B cell (primary cell): Measurements from ENCODE around the gene FBXL16. TPM values are rescaled to one million over a fixed set of nuclear protein-coding genes. Genes with fewer than 3 reads are reported as not detected.

Source experiments
- ATAC-seq: fragments of 200-7000 bp; cut with Tn5 transposase; one replicate; pipeline ENCODE4 v1.10.0; 2021; ENCODE audit warnings: low read depth, mild to moderate bottlenecking, moderate number of reproducible peaks, moderate library complexity
- CTCF ChIA-PET: fragments of 350-600 bp; sonication (Branson Sonifier 250); formaldehyde crosslinking; loops from one replicate; lab custom pipeline; 2021; ENCODE audit warnings: antibody characterized with exemption, inconsistent platforms; lab: Charles Lee
- POLR2A ChIA-PET: fragments of 350-600 bp; sonication (Branson Sonifier 250); formaldehyde crosslinking; loops from one replicate; lab custom pipeline; 2021; ENCODE audit warnings: antibody characterized with exemption; lab: Charles Lee
- DNase-seq: peaks from one replicate; pipeline ENCODE4 v3.0.0; 2013
- H2AFZ ChIP-seq: 2 replicates; pipeline ENCODE4 v1.6.1; 2012; ENCODE audit warnings: mild to moderate bottlenecking, low read depth, low read length; ENCODE audit not compliant: insufficient read depth, poor library complexity, severe bottlenecking
- H3K27ac ChIP-seq, 2 donors: 1 replicate in 1 of 2; 2 replicates in 1 of 2; pipeline ENCODE4 v1.5.1; 2012 to 2013; ENCODE audit warnings: low read length in 2 of 2, mild to moderate bottlenecking in 2 of 2, moderate library complexity in 1 of 2
- H3K27me3 ChIP-seq, 4 experiments: fragments of 200-600 bp in 1 of 4; sonication (generic) in 1 of 4; replicated peaks in 1 of 4; 1 replicate in 2 of 4; 2 replicates in 2 of 4; pipeline versions ENCODE4 v1.6.1 to v1.7.0; 2013 to 2016; ENCODE audit warnings: low read length in 3 of 4, mild to moderate bottlenecking in 2 of 4, mixed read lengths in 1 of 4, moderate library complexity in 1 of 4; ENCODE audit not compliant: insufficient read depth in 4 of 4, control insufficient read depth in 3 of 4; ENCODE audit errors: control extremely low read depth in 1 of 4
- H3K36me3 ChIP-seq, 2 experiments: replicated peaks in 1 of 2; 1 replicate in 1 of 2; 2 replicates in 1 of 2; pipeline versions ENCODE4 v1.6.1 to v1.7.1; 2013; ENCODE audit warnings: low read length in 1 of 2; ENCODE audit not compliant: insufficient read depth in 2 of 2, control insufficient read depth in 1 of 2; ENCODE audit errors: control extremely low read depth in 1 of 2, extremely low read depth in 1 of 2
- H3K4me1 ChIP-seq, 2 donors: fragments of 200-600 bp in 1 of 2; sonication (generic) in 1 of 2; 1 replicate in 1 of 2; 2 replicates in 1 of 2; pipeline versions ENCODE4 v1.5.1 to v1.6.1; 2013 to 2017; ENCODE audit warnings: low read length in 2 of 2; ENCODE audit not compliant: control insufficient read depth in 2 of 2, insufficient read depth in 2 of 2
- H3K4me2 ChIP-seq: replicated peaks from 2 replicates; pipeline ENCODE3; 2012; ENCODE audit warnings: mild to moderate bottlenecking, low read depth, low read length; ENCODE audit not compliant: poor library complexity, severe bottlenecking
- H3K4me3 ChIP-seq, 5 experiments: fragments of 200-600 bp in 1 of 5; sonication (generic) in 1 of 5; 1 replicate in 3 of 5; 2 replicates in 2 of 5; pipeline versions ENCODE4 v1.5.1 to v1.7.0; 2011 to 2016; ENCODE audit warnings: low read length in 4 of 5, mild to moderate bottlenecking in 4 of 5, low read depth in 2 of 5, control low read depth in 1 of 5, moderate library complexity in 1 of 5; ENCODE audit not compliant: insufficient read depth in 1 of 5; ENCODE audit errors: control extremely low read depth in 1 of 5, extremely low read depth in 1 of 5
- H3K79me2 ChIP-seq: fragments of 200-600 bp; sonication (generic); one replicate; pipeline ENCODE4 v1.6.0; 2016; ENCODE audit warnings: low read length; ENCODE audit not compliant: control insufficient read depth, insufficient read depth
- H3K9ac ChIP-seq: fragments of 200-600 bp; sonication (generic); 2 replicates; pipeline ENCODE4 v1.6.1; 2017; ENCODE audit warnings: mild to moderate bottlenecking, low read length, moderate library complexity
- H3K9me3 ChIP-seq, 3 donors: one replicate each; pipeline versions ENCODE4 v1.6.1 to v1.7.1; 2013; ENCODE audit warnings: low read length in 2 of 3; ENCODE audit not compliant: control insufficient read depth in 2 of 3, insufficient read depth in 1 of 3; ENCODE audit errors: control extremely low read depth in 1 of 3
- H4K20me1 ChIP-seq: 2 replicates; pipeline ENCODE4 v1.6.0; 2012; ENCODE audit warnings: mild to moderate bottlenecking, low read length; ENCODE audit not compliant: insufficient read depth, control insufficient read depth, poor library complexity, severe bottlenecking
- H3K27ac Mint-ChIP-seq: one replicate; pipeline ENCODE4 v1.8.0; 2021; ENCODE audit warnings: mixed read lengths
- H3K27me3 Mint-ChIP-seq: one replicate; pipeline ENCODE4 v1.8.0; 2021; ENCODE audit warnings: mixed read lengths
- H3K4me1 Mint-ChIP-seq: one replicate; pipeline ENCODE4 v1.8.0; 2021; ENCODE audit warnings: mixed read lengths
- H3K4me3 Mint-ChIP-seq: one replicate; pipeline ENCODE4 v1.8.0; 2021; ENCODE audit warnings: mixed read lengths
- H3K9me3 Mint-ChIP-seq: one replicate; pipeline ENCODE4 v1.8.0; 2022; ENCODE audit warnings: mixed read lengths; ENCODE audit not compliant: insufficient read depth
- EZH2 ChIP-seq: IDR thresholded peaks from 2 replicates; pipeline ENCODE4 v1.6.1; 2012; ENCODE audit warnings: borderline replicate concordance, low read depth, mild to moderate bottlenecking, moderate library complexity, low read length; ENCODE audit not compliant: insufficient read depth, poor library complexity, severe bottlenecking
- WGBS: methylation state at CpG from one replicate; pipeline ENCODE4 v1.1.5; 2013; ENCODE audit warnings: missing lambda C conversion rate; ENCODE audit not compliant: insufficient coverage; 5-methylcytosine and 5-hydroxymethylcytosine counted together
- intact Hi-C: fragments of 100-400 bp; cut with micrococcal nuclease; formaldehyde crosslinking; loops from one replicate; pipeline ENCODE4 v1.10.0; 2022
- polyA plus RNA-seq: library from polyadenylated mRNA; depleted of rRNA; stranded (reverse); fragments of >200 nt; gene quantifications from 2 replicates; pipeline ENCODE4 v1.2.3, GENCODE V29; 2012
- total RNA-seq, 2 donors: library from RNA; stranded (reverse); fragments of 120-200 nt in 1 of 2; gene quantifications; 1 replicate in 1 of 2; 2 replicates in 1 of 2; pipeline versions ENCODE4 v1.2.3 to v1.2.4, GENCODE V29; 2013 to 2022
- TF ChIP-seq, protein P1 (sequence below): fragments of 200-600 bp; IDR thresholded peaks from one replicate; pipeline ENCODE4 v1.8.0; 2022; ENCODE audit warnings: antibody characterized with exemption, mild to moderate bottlenecking

Gene FBXL16
- total and polyA plus RNA-seq, 2 donors (not counting 1 experiment from before 2014, with no cell fraction given): 2.2 to 5.8 TPM

GRCh38 chr16:720447-720989 is 14.9 kb upstream of the FBXL16 start:
- intact Hi-C loops: loop anchor here (5.0 kb wide), 1 partner anchor 38 kb away; the partner anchor contains the start of genes JMJD8 and STUB1

More at GRCh38 chr16:720447-720989, 14.9 kb upstream of the FBXL16 start:
- Histone ChIP-seq H3K36me3 (no peaks in the 10 kb centered on the region), H3K27ac (peak overlapping the region; percentile 54 to 86), H3K4me1 (peaks cover 23 to 37% of the 10 kb centered on the region in 2 donors), H3K9ac (peak overlapping the region; percentile 77), H3K4me2 (peak overlapping the region; percentile 98), H3K79me2 (no peaks in the 10 kb centered on the region), H3K27me3 (peaks cover 0 to 11% (median 5%) of the 10 kb centered on the region in 4 experiments), H4K20me1 (peaks cover 20% of the 10 kb centered on the region), H2AFZ (peak overlapping the region; percentile 77), H3K9me3 (peaks cover 0 to 11% (median 0%) of the 10 kb centered on the region in 3 donors), H3K4me3 (peak overlapping the region; percentile 34 to 76 (median 73))
- ChIA-PET CTCF (interaction anchor here (1.1 to 3.8 kb wide), 5 partner anchors 8 to 65 kb away, joined by 3 to 26 read pairs (median 9); partner anchors contain the start of genes CIAO3 and JMJD8), POLR2A (interaction anchor here (0.7 to 1.9 kb wide), 4 partner anchors 15 to 37 kb away, joined by 3 to 5 read pairs (median 4); partner anchors contain the start of genes JMJD8 and WDR24)
- Mint-ChIP-seq H3K4me1 (peaks cover 15% of the 10 kb centered on the region), H3K27me3 (no peaks in the 10 kb centered on the region), H3K4me3 (peak overlapping the region; percentile 84), H3K9me3 (no peaks in the 10 kb centered on the region), H3K27ac (peak overlapping the region; percentile 80)
- no peak for ATAC-seq
- peak; percentile 59 for DNase-seq
- TF ChIP-seq, protein P1, sequence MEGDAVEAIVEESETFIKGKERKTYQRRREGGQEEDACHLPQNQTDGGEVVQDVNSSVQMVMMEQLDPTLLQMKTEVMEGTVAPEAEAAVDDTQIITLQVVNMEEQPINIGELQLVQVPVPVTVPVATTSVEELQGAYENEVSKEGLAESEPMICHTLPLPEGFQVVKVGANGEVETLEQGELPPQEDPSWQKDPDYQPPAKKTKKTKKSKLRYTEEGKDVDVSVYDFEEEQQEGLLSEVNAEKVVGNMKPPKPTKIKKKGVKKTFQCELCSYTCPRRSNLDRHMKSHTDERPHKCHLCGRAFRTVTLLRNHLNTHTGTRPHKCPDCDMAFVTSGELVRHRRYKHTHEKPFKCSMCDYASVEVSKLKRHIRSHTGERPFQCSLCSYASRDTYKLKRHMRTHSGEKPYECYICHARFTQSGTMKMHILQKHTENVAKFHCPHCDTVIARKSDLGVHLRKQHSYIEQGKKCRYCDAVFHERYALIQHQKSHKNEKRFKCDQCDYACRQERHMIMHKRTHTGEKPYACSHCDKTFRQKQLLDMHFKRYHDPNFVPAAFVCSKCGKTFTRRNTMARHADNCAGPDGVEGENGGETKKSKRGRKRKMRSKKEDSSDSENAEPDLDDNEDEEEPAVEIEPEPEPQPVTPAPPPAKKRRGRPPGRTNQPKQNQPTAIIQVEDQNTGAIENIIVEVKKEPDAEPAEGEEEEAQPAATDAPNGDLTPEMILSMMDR: no peak
- TF ChIP-seq EZH2: no peak
- 0% methylated on average over 36 of the region's 38 CpGs for WGBS
